Activated CD4-positive, alpha-beta T cell treated with anti-CD3 and anti-CD28 coated beads, Interleukin-2, amount 50 U/mL, for 4 hours (primary cell): ENCODE data around the gene IGF2.

ENCODE experiments used
- DNase-seq, 2 experiments: peaks; one replicate each; pipeline ENCODE4 v3.0.0-alpha.2; 2020

Gene IGF2

GRCh38 chr11:2153581-2154194 is 14.5 kb upstream of the IGF2 start:
- no peak for DNase-seq

- peak; percentile 78 to 79 for DNase-seq
These were observed 12.5 kb upstream of the IGF2 start for GRCh38 chr11:2151500-2152257.

GRCh38 chr11:2149864-2150847 is 11.0 kb upstream of the IGF2 start:
- peak in 1 of 2 experiments; percentile 22 for DNase-seq

GRCh38 chr11:2149460-2149859 is 10.3 kb upstream of the IGF2 start:
- DNase-seq = no peak

GRCh38 chr11:2148595-2148994 is 9.4 kb upstream of the IGF2 start:
- no peak for DNase-seq

- DNase-seq = no peak
These were observed 8.2 kb upstream of the IGF2 start for GRCh38 chr11:2147391-2147790.

GRCh38 chr11:2146051-2146450 is 6.9 kb upstream of the IGF2 start:
- no peak for DNase-seq

GRCh38 chr11:2144544-2145248 is 5.5 kb upstream of the IGF2 start:
- DNase-seq = no peak

GRCh38 chr11:2143799-2144543 is 4.8 kb upstream of the IGF2 start:
- DNase-seq = no peak

- no peak for DNase-seq
These were observed 4.2 kb upstream of the IGF2 start for GRCh38 chr11:2143477-2143798.

- DNase-seq = peak in 1 of 2 experiments; percentile 28
These were observed 3.6 kb upstream of the IGF2 start for GRCh38 chr11:2142762-2143202.

GRCh38 chr11:2142300-2142759 is 3.1 kb upstream of the IGF2 start:
- no peak for DNase-seq

- DNase-seq = no peak
These were observed 1.5 kb upstream of the IGF2 start for GRCh38 chr11:2140411-2141400.

GRCh38 chr11:2139621-2140337 is 590 bp upstream of the IGF2 start:
- DNase-seq = no peak

GRCh38 chr11:2138431-2139122 is 612 bp downstream of the IGF2 start:
- DNase-seq = peak in 1 of 2 experiments; percentile 17

- no peak for DNase-seq
These were observed 1.1 kb downstream of the IGF2 start for GRCh38 chr11:2138068-2138430.

- no peak for DNase-seq
These were observed 1.8 kb downstream of the IGF2 start for GRCh38 chr11:2137202-2138067.

- no peak for DNase-seq
These were observed 2.3 kb downstream of the IGF2 start for GRCh38 chr11:2136952-2137201.
